Esophagus squamous epithelium (tissue), 4 donors: ENCODE data around the gene DTNB.

Source experiments
- CTCF ChIP-seq, 6 experiments: fragments of 450-650 bp in 4 of 6; fragments of 200-600 bp in 2 of 6; sonication (generic) in 2 of 6; IDR thresholded peaks; one replicate each; pipeline ENCODE4 v1.5.1; 2016 to 2019; ENCODE audit warnings: antibody characterized with exemption in 6 of 6, mild to moderate bottlenecking in 4 of 6, moderate library complexity in 4 of 6
- POLR2A ChIP-seq, 4 donors: fragments of 450-650 bp; IDR thresholded peaks; one replicate each; pipeline ENCODE4 v1.6.1; 2017; ENCODE audit warnings: antibody characterized with exemption in 4 of 4, mild to moderate bottlenecking in 4 of 4, moderate library complexity in 3 of 4

- no peak for TF ChIP-seq CTCF (IDR thresholded peaks at IDR 0.05)
- TF ChIP-seq POLR2A (IDR thresholded peaks at IDR 0.05): no peak
These were observed 256.7 kb downstream of the DTNB start for GRCh38 chr2:25416674-25417073.
